Measurements from ENCODE around the gene DGCR6.
"Not testable (repeated sequence)": the region's sequence is repeated elsewhere in the genome, so short reads cannot be mapped to it uniquely, and the experiment has no call there.

The DGCR6 gene

GRCh38 chr22:18931905-18932652 is 26.0 kb downstream of the DGCR6 start:
- Histone ChIP-seq H3K4me1 (ENCODE audit: low read depth, poor library complexity, severe bottlenecking) (no peaks in the 10 kb centered on the region), H3K27ac (no peak overlapping the region), H3K4me2 (no peak overlapping the region), H3K36me3 (ENCODE audit: insufficient read depth) (no peaks in the 10 kb centered on the region), H3K4me3 (IDR thresholded peaks at IDR 0.05; ENCODE audit: insufficient read depth, low read depth, low read length) (no peak overlapping the region), H3K27me3 (ENCODE audit: insufficient read depth, low read depth) (no peaks in the 10 kb centered on the region), H2AFZ (ENCODE audit: low read depth) (no peak overlapping the region), H3K9ac (no peak overlapping the region), H4K20me1 (ENCODE audit: insufficient read depth) (no peaks in the 10 kb centered on the region), H3K79me2 (ENCODE audit: insufficient read depth, low read depth) (no peaks in the 10 kb centered on the region)
- TF ChIP-seq CTCF (conservative IDR thresholded peaks at IDR 0.05; ENCODE audit: low read depth, low read length): no peak

DNA sequence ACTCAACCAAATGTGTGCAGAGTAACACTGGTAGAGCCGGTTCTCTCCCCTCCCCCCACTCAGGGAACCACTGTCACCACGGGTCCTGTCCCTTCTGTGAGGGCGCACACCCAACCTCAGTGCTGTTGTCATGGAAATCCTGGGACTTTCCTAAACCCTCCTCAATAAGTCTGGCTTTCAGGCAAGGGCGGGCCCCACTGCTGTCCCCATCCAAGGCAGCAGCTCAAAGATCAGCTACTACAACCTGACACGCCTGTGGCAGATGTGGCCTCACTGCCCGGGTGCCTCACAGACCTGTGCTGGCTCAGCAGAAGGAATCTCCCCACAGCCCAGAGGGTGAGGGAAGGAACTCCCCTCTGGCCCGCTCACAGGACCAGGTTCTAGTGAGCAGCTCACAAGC is 27.8 kb downstream of the DGCR6 start:
- Histone ChIP-seq H3K9ac (no peak overlapping the region), H3K27ac (no peak overlapping the region), H2AFZ (ENCODE audit: low read depth) (no peak overlapping the region), H3K4me2 (no peak overlapping the region), H3K4me1 (ENCODE audit: low read depth, poor library complexity, severe bottlenecking) (no peaks in the 10 kb centered on the region), H3K79me2 (ENCODE audit: insufficient read depth, low read depth) (no peaks in the 10 kb centered on the region), H3K36me3 (ENCODE audit: insufficient read depth) (no peaks in the 10 kb centered on the region), H4K20me1 (ENCODE audit: insufficient read depth) (no peaks in the 10 kb centered on the region), H3K4me3 (IDR thresholded peaks at IDR 0.05; ENCODE audit: insufficient read depth, low read depth, low read length) (no peak overlapping the region), H3K27me3 (ENCODE audit: insufficient read depth, low read depth) (no peaks in the 10 kb centered on the region)
- TF ChIP-seq CTCF (conservative IDR thresholded peaks at IDR 0.05; ENCODE audit: low read depth, low read length): no peak

DNA sequence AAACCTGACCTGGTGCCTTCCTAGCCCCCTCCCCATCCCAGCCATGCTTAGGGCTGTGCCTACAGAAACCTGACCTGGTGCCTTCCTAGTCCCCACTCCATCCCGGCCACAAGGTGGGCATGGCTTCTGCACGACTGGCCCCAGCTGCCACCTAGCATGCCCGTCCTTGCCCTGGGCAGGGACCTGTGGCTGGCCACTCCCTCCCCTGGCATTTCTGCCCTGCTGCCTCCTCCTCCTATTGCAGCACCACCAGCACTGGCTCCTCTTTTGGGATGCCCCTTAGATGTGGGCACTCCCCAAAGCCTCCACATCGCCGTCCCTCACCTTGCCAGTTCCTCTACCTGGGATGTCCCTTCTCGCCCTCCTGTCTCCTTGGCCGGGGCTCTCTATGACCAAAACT is 28.6 kb downstream of the DGCR6 start:
- H3K27ac ChIP-seq; H3K9ac ChIP-seq; H3K27me3 ChIP-seq (ENCODE audit: insufficient read depth, low read depth); H3K4me1 ChIP-seq (ENCODE audit: low read depth, poor library complexity, severe bottlenecking); H3K4me3 ChIP-seq (IDR thresholded peaks at IDR 0.05; ENCODE audit: insufficient read depth, low read depth, low read length); H3K4me2 ChIP-seq; H3K79me2 ChIP-seq (ENCODE audit: insufficient read depth, low read depth); H3K36me3 ChIP-seq (ENCODE audit: insufficient read depth); H2AFZ ChIP-seq (ENCODE audit: low read depth); H4K20me1 ChIP-seq (ENCODE audit: insufficient read depth): not testable (repeated sequence)

GRCh38 chr22:18935889-18936529 is 29.9 kb downstream of the DGCR6 start, which contains the start of gene PRODH:
PRODH (minus strand) TSS chr22:18936293; CDS start chr22:18936287, 6 bp downstream.
- Histone ChIP-seq H3K4me3 (IDR thresholded peaks at IDR 0.05; ENCODE audit: insufficient read depth, low read depth, low read length) (no peak within 1 kb of the TSS), H3K4me2 (no peak within 1 kb of the TSS), H4K20me1 (ENCODE audit: insufficient read depth) (no peaks in the 10 kb centered on the region), H3K9ac (no peak within 1 kb of the TSS), H3K79me2 (ENCODE audit: insufficient read depth, low read depth) (no peaks in the 10 kb centered on the region), H3K36me3 (ENCODE audit: insufficient read depth) (no peaks in the 10 kb centered on the region), H3K27ac (no peak within 1 kb of the TSS), H3K4me1 (ENCODE audit: low read depth, poor library complexity, severe bottlenecking) (no peaks in the 10 kb centered on the region), H3K27me3 (ENCODE audit: insufficient read depth, low read depth) (no peaks in the 10 kb centered on the region), H2AFZ (ENCODE audit: low read depth) (no peak within 1 kb of the TSS)
- TF ChIP-seq CTCF (conservative IDR thresholded peaks at IDR 0.05; ENCODE audit: low read depth, low read length): no peak

- H3K4me1 ChIP-seq (ENCODE audit: low read depth, poor library complexity, severe bottlenecking); H3K79me2 ChIP-seq (ENCODE audit: insufficient read depth, low read depth); H2AFZ ChIP-seq (ENCODE audit: low read depth); H3K9ac ChIP-seq; H3K27ac ChIP-seq; H3K27me3 ChIP-seq (ENCODE audit: insufficient read depth, low read depth); H3K4me3 ChIP-seq (IDR thresholded peaks at IDR 0.05; ENCODE audit: insufficient read depth, low read depth, low read length); H4K20me1 ChIP-seq (ENCODE audit: insufficient read depth); H3K4me2 ChIP-seq; H3K36me3 ChIP-seq (ENCODE audit: insufficient read depth): not testable (repeated sequence)
Measured at GRCh38 chr22:18938691-18939090, 32.6 kb downstream of the DGCR6 start.

DNA sequence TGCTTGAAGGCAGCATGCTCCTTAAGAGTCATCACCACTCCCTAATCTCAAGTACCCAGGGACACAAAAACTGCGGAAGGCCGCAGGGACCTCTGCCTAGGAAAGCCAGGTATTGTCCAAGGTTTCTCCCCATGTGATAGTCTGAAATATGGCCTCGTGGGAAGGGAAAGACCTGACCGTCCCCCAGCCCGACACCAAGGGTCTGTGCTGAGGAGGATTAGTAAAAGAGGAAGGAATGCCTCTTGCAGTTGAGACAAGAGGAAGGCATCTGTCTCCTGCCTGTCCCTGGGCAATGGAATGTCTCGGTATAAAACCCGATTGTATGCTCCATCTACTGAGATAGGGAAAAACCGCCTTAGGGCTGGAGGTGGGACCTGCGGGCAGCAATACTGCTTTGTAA is 41.0 kb downstream of the DGCR6 start:
- H3K4me2 ChIP-seq; H3K4me3 ChIP-seq (IDR thresholded peaks at IDR 0.05; ENCODE audit: insufficient read depth, low read depth, low read length); H3K4me1 ChIP-seq (ENCODE audit: low read depth, poor library complexity, severe bottlenecking); H2AFZ ChIP-seq (ENCODE audit: low read depth); H3K27ac ChIP-seq; H3K27me3 ChIP-seq (ENCODE audit: insufficient read depth, low read depth); H3K9ac ChIP-seq; H3K79me2 ChIP-seq (ENCODE audit: insufficient read depth, low read depth); H3K36me3 ChIP-seq (ENCODE audit: insufficient read depth); H4K20me1 ChIP-seq (ENCODE audit: insufficient read depth): not testable (repeated sequence)

Data from KMS-11 (cell line).